HG02798 (cell line): ENCODE measurements around the gene LRP5.

Experiments used
- ATAC-seq: cut with Tn5 transposase; IDR thresholded peaks from one replicate; pipeline ENCODE4 v1.9.1; 2021; ENCODE audit warnings: mild to moderate bottlenecking; ENCODE audit not compliant: unreplicated experiment, poor library complexity

Gene LRP5

DNA sequence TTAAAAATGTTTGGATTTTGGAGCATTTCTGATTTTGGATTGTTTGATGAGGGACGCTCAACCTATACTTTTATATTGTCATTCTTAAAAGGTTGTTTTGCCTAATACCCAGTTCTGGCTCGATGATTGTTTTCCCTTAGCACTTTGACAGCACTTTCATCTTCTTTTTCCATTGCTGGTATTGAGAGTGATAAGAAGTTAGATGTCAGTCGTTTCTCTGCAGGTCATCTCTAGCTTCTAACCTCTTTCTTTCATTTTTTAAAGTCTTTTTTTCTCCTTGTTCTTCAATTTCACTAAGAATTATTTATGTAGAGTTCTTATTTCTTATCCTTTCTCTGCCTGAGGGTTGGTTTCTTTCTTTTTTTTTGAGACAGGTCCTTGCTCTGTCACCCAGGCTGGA lies 167.0 kb downstream of the LRP5 start:
- ATAC-seq = no peak

- no peak for ATAC-seq
Measured at GRCh38 chr11:68480193-68480592, 167.8 kb downstream of the LRP5 start.

- no peak for ATAC-seq
Measured at GRCh38 chr11:68480852-68481510, 168.6 kb downstream of the LRP5 start.

DNA sequence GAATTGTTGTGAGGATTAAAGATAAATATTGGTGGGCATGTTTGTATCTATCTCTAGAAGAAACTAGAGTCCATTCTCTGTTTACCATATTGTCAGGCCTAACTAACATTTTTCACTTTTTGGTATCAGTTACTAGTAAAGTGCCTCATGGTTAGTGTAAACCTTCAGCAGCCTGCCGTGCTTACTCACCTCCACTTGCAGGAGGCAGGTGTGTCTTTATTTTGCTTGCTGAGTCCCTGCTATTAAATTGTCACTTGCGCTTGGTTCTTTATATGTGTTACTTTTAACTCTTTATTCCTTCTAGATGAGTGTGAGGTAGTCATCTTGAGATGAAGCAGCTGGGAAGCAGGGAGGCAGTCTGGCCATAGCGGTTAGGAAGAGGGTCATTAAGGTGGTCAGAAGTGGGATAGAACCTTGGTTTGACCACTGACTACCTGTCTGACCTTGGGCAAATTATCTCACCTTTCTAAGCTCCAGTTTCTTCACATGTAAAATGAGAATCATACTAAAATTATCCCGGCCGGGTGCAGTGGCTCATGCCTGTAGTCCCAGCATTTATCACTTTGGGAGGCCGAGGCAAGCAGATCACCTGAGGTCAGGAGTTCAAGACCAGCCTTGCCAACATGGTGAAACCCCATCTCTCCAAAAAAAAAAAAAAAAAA lies 169.3 kb downstream of the LRP5 start:
- no peak for ATAC-seq

DNA sequence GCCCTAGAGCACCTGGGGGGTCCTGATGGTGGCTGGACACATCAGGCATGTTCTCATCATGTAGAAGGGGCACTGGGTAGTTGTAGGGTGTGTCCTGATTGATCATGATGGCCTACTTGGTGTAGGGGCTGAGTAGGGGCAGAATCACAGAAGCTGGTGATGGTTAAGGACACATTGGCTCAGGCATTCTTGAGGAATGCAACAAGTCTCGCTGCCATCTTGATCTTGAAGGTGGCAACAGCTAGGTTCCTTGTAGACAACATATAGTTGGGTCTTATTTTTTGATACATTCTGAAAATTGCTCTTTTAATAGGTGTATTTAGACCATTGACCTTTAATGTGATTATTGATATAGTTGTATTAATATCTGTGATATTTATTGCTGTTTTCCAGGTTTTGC lies 176.2 kb downstream of the LRP5 start:
- ATAC-seq = no peak

DNA sequence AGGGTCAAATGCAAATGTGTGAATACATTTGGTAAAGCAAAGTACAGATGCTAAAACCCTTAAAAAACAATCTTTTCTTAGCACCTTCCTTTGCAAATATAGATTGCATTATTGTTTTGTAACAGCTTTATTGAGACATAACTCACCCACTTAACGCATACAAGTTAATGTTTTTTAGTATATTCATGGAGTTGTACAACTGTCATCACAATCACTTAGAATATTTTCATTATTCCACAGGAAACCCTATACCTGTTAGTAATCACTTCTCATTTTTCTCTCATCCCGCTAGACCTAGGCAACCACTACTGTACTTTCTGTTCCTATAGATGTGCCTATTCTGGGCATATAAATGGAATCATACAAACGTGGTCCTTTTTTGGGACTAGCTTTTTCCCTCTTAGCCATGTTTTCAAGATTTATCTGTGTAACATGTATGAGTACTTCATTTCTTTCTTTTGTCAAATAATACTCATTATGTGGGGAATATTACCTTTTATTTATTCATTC lies 182.9 kb downstream of the LRP5 start:
- ATAC-seq = no peak

DNA sequence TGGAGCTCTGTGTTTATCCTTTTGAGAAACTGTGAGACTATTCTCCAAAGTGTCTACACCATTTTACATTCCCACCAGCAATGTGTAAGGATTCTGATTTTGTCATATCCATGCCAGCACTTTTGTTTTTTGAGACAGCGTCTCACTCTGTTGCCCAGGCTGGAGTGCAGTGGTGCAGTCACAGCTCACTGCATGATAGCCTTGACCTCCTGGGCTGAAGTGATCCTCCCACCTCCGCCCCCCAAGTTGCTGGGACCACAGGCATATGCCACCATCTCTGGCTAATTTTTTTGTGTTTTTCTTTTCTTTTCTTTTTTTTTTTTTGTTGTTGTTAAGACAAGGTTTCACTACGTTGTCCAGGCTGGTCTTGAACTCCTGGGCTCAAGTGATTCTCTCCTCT lies 183.5 kb downstream of the LRP5 start:
- no peak for ATAC-seq

DNA sequence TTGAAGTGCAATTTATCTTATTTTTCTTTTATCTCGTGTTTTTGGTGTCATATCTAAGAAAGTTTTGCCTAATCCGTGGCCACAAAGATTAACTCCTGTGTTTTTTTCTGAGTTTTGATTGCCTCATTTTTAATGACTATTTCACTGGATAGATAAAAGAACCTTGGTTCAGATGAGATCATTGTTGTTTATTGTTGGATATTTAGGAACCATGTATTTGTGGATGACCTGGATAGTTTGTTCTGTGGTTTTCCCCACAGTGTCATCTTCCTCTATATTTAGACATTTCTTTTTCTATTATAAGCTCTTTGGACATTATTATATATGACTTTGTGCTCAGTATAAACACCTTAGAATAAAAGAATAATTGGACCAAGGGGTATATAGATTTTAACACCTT lies 185.4 kb downstream of the LRP5 start:
- no peak for ATAC-seq

- no peak for ATAC-seq
Measured at GRCh38 chr11:68498321-68498720, 185.9 kb downstream of the LRP5 start.
